Lower leg skin (tissue), 3 donors: ENCODE results near the gene SH3RF2.

Experiments
- CTCF ChIP-seq, 3 donors: fragments of 450-650 bp; IDR thresholded peaks; one replicate each; pipeline ENCODE4 v1.5.1; 2016; ENCODE audit warnings: antibody characterized with exemption in 3 of 3, mild to moderate bottlenecking in 3 of 3, moderate library complexity in 2 of 3
- POLR2A ChIP-seq, 2 donors: fragments of 450-650 bp; IDR thresholded peaks; one replicate each; pipeline ENCODE4 v1.6.1; 2016 to 2017; ENCODE audit warnings: antibody characterized with exemption in 2 of 2, mild to moderate bottlenecking in 1 of 2, moderate library complexity in 1 of 2

GRCh38 chr5:146084376-146084775, 148.0 kb downstream of the SH3RF2 start:
- no peak for TF ChIP-seq POLR2A (IDR thresholded peaks at IDR 0.05)
- TF ChIP-seq CTCF (IDR thresholded peaks at IDR 0.05), result no peak
